ENCODE data around the gene CYP2R1. TPM values are rescaled to one million over a fixed set of nuclear protein-coding genes. Genes with fewer than 3 reads are reported as not detected.

Gene CYP2R1
- total and polyA plus RNA-seq, 10 of the 15 experiments (the other 5 are each of a cell fraction or from before 2014, with no cell fraction given) = 0.52 to 10.3 (median 6.3) TPM

GRCh38 chr11:14857621-14858020 lies 34.4 kb downstream of the CYP2R1 start (continued):
- TF ChIP-seq, protein P1, sequence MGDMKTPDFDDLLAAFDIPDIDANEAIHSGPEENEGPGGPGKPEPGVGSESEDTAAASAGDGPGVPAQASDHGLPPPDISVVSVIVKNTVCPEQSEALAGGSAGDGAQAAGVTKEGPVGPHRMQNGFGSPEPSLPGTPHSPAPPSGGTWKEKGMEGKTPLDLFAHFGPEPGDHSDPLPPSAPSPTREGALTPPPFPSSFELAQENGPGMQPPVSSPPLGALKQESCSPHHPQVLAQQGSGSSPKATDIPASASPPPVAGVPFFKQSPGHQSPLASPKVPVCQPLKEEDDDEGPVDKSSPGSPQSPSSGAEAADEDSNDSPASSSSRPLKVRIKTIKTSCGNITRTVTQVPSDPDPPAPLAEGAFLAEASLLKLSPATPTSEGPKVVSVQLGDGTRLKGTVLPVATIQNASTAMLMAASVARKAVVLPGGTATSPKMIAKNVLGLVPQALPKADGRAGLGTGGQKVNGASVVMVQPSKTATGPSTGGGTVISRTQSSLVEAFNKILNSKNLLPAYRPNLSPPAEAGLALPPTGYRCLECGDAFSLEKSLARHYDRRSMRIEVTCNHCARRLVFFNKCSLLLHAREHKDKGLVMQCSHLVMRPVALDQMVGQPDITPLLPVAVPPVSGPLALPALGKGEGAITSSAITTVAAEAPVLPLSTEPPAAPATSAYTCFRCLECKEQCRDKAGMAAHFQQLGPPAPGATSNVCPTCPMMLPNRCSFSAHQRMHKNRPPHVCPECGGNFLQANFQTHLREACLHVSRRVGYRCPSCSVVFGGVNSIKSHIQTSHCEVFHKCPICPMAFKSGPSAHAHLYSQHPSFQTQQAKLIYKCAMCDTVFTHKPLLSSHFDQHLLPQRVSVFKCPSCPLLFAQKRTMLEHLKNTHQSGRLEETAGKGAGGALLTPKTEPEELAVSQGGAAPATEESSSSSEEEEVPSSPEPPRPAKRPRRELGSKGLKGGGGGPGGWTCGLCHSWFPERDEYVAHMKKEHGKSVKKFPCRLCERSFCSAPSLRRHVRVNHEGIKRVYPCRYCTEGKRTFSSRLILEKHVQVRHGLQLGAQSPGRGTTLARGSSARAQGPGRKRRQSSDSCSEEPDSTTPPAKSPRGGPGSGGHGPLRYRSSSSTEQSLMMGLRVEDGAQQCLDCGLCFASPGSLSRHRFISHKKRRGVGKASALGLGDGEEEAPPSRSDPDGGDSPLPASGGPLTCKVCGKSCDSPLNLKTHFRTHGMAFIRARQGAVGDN (IDR thresholded peaks at IDR 0.05) = no peak
- no peak for TF ChIP-seq BRCA1 (IDR thresholded peaks at IDR 0.05; ENCODE audit: low read depth, low read length)

DNA sequence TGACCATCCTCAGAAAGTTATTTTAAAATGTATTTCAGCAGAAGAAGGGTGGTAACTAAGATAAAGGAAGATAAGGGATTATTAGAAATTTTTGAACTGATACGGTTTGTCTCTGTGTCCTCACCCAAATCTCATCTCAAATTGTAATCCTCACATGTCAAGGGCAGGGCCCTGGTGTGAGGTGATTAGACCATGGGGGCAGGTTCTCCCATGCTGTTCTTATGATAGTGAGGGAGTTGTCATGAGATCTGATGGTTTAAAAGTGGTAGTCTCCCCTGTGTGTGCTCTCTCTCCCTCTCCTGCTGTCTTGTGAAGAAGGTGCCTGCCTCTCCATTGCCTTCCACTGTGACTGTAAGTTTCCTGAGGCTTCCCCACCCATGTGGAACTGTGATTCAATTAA lies 36.1 kb downstream of the CYP2R1 start:
- ChIA-PET SMC1A (ENCODE audit: uncharacterized antibody, unreplicated experiment) (no interaction called here), POLR2A (no interaction called here), CTCF (no interaction called here), RAD21 (ENCODE audit: unreplicated experiment) (no interaction called here)
- TF ChIP-seq IRF4 (IDR thresholded peaks at IDR 0.05; ENCODE audit: low read depth, low read length) = no peak
- TF ChIP-seq CEBPB (IDR thresholded peaks at IDR 0.05; ENCODE audit: borderline replicate concordance in 1 of 2, low read depth in 2 of 2, low read length in 2 of 2) = no peak
- TF ChIP-seq SMARCA5 (IDR thresholded peaks at IDR 0.05) = no peak
- TF ChIP-seq, protein P2, sequence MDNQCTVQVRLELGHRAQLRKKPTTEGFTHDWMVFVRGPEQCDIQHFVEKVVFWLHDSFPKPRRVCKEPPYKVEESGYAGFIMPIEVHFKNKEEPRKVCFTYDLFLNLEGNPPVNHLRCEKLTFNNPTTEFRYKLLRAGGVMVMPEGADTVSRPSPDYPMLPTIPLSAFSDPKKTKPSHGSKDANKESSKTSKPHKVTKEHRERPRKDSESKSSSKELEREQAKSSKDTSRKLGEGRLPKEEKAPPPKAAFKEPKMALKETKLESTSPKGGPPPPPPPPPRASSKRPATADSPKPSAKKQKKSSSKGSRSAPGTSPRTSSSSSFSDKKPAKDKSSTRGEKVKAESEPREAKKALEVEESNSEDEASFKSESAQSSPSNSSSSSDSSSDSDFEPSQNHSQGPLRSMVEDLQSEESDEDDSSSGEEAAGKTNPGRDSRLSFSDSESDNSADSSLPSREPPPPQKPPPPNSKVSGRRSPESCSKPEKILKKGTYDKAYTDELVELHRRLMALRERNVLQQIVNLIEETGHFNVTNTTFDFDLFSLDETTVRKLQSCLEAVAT (IDR thresholded peaks at IDR 0.05) = no peak
- no peak for TF ChIP-seq NFIC (IDR thresholded peaks at IDR 0.05; ENCODE audit: low read depth, low read length)
- no peak for TF ChIP-seq RELA (IDR thresholded peaks at IDR 0.05; ENCODE audit: borderline replicate concordance, partially characterized antibody)
- TF ChIP-seq CBX5 (IDR thresholded peaks at IDR 0.05; ENCODE audit: low read depth) = no peak
- TF ChIP-seq NR2C1 (IDR thresholded peaks at IDR 0.05) = no peak
- TF ChIP-seq SREBF2 (IDR thresholded peaks at IDR 0.05; ENCODE audit: low read length) = no peak
- TF ChIP-seq ZBTB11 (CRISPR knock-in tag; IDR thresholded peaks at IDR 0.05) = no peak
- TF ChIP-seq MYB (IDR thresholded peaks at IDR 0.05; ENCODE audit: borderline replicate concordance, low read depth, low read length) = no peak
- no peak for TF ChIP-seq CHD1 (IDR thresholded peaks at IDR 0.05; ENCODE audit: low read depth, low read length)
- TF ChIP-seq RAD21 (IDR thresholded peaks at IDR 0.05; ENCODE audit: insufficient read depth, low read depth, low read length) = no peak
- TF ChIP-seq YBX1 (IDR thresholded peaks at IDR 0.05) = no peak
- BruUV-seq (replicated peaks) = no TSS peak
- H3K4me1 ChIP-seq (ENCODE audit: control insufficient read depth, insufficient read depth, low read length) = no peaks in the 10 kb centered on the region
- no peak for FAIRE-seq
- H3K4me3 ChIP-seq = no peak overlapping the region
- DNase-seq (ENCODE audit: low read depth, low spot score) = no peak
- H3K79me2 ChIP-seq (ENCODE audit: control insufficient read depth, insufficient read depth, low read length) = no peaks in the 10 kb centered on the region
- no peak overlapping the region for H3K27ac ChIP-seq (ENCODE audit: control insufficient read depth, insufficient read depth)
- no peak for ATAC-seq
- no peaks in the 10 kb centered on the region for H4K20me1 ChIP-seq (ENCODE audit: control insufficient read depth, insufficient read depth)
- no peaks in the 10 kb centered on the region; the same call in 2 of the 3 replicates for H3K9me3 ChIP-seq (replicated peaks; ENCODE audit: control insufficient read depth, insufficient read depth, low read length)
- in situ Hi-C loops (cut with MboI) = no loop called here
- no peaks in the 10 kb centered on the region for H3K36me3 ChIP-seq (ENCODE audit: control insufficient read depth in 2 of 2, insufficient read depth in 2 of 2, low read length in 1 of 2)
- intact Hi-C loops (cut with micrococcal nuclease; ENCODE audit: unreplicated experiment) = no loop called here
- WGBS (ENCODE audit: insufficient coverage, insufficient replicate concordance, low lambda C conversion rate, missing lambda C conversion rate) = 88% methylated on average over 1 of the region's 1 CpG
- H2AFZ ChIP-seq (ENCODE audit: control insufficient read depth, low read depth, low read length) = no peak overlapping the region
- H3K27me3 ChIP-seq (replicated peaks in 1 of 2; ENCODE audit: control insufficient read depth in 2 of 2, insufficient read depth in 2 of 2, low read length in 1 of 2) = no peaks in the 10 kb centered on the region; a peak in 1 of 4 replicates
- H3K9ac ChIP-seq (ENCODE audit: control insufficient read depth, insufficient read depth, low read length) = no peak overlapping the region
- no peak overlapping the region for H3K4me2 ChIP-seq (ENCODE audit: control insufficient read depth, insufficient read depth)

Measured in GM12878 (cell line).